ENCODE measurements around the gene ETFA. TPM values are rescaled to one million over a fixed set of nuclear protein-coding genes. Genes with fewer than 3 reads are reported as not detected.

ETFA gene
- total and polyA plus RNA-seq, 12 donors: 103 to 541 (median 442) TPM

DNA sequence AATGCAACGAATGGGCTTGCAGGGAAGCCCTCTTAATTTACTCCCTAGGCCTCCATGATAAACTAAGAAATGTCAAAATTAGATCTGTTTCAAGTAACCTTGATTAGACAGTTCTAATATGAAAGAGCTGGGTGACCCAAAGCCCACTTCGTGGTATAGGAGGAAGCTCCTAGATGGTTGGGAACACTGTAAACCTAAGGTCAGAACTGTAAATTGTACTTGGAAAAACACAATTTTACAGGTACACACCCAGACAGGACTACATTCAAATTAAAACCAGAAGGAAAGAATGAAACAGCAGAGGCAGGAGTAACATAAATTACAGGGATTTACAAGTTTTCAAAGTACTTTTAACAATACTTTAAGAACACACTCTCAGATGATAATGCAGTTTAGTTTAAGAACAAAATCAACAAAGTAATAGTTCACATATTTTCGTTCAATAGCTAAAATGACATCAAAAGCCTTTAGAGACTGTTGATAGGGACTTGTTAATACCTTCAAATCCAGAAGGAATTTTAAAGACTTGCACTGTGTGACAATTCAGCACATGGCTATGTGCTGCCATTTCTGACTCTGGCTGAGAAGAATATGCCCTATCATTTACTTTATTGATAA, 43.7 kb upstream of the ETFA start:
- intact Hi-C loops (cut with DNase I): no loop called here
- DNase-seq (no peak), ATAC-seq (no peak)
- no peak overlapping the region for H3K4me3 ChIP-seq
- no peaks in the 10 kb centered on the region for H3K9me3 ChIP-seq
- 92 to 93% methylated on average over 3 of the region's 3 CpGs for WGBS, 2 donors
- peaks cover 0 to 9% (median under 1%) of the 10 kb centered on the region in 7 donors for H3K27me3 ChIP-seq
- no peaks in the 10 kb centered on the region for H3K4me1 ChIP-seq
- TF ChIP-seq, protein P1, sequence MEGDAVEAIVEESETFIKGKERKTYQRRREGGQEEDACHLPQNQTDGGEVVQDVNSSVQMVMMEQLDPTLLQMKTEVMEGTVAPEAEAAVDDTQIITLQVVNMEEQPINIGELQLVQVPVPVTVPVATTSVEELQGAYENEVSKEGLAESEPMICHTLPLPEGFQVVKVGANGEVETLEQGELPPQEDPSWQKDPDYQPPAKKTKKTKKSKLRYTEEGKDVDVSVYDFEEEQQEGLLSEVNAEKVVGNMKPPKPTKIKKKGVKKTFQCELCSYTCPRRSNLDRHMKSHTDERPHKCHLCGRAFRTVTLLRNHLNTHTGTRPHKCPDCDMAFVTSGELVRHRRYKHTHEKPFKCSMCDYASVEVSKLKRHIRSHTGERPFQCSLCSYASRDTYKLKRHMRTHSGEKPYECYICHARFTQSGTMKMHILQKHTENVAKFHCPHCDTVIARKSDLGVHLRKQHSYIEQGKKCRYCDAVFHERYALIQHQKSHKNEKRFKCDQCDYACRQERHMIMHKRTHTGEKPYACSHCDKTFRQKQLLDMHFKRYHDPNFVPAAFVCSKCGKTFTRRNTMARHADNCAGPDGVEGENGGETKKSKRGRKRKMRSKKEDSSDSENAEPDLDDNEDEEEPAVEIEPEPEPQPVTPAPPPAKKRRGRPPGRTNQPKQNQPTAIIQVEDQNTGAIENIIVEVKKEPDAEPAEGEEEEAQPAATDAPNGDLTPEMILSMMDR (IDR thresholded peaks at IDR 0.05): no peak
- no peak overlapping the region for H3K27ac ChIP-seq
- peaks cover 0 to 27% (median 0%) of the 10 kb centered on the region in 9 donors for H3K36me3 ChIP-seq

DNA sequence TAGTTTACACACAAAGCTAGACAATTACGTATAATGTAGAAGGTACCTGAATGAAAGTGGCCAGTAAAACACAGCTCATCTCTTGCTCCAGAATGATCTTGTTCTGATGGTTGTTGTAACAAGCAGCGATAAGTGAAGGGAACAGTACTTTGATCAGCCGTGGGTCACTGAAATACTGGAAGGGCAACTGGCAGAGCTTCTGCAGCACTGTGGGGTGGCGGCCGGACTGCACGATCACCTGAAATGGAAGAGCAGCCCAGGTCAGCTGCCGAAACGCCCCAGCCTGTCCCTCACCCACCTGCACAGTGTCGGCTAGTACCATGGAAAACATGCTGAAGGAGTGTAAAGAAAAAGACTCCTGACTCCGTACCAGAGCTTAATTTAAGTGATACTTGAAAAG, 42.6 kb upstream of the ETFA start:
- Histone ChIP-seq H3K4me1 (no peaks in the 10 kb centered on the region), H3K27me3 (peaks cover 0 to 10% (median 7%) of the 10 kb centered on the region in 7 donors), H3K4me3 (no peak overlapping the region), H3K9me3 (no peaks in the 10 kb centered on the region), H3K27ac (no peak overlapping the region), H3K36me3 (peaks cover 0 to 18% (median 0%) of the 10 kb centered on the region in 9 donors)
- 95 to 99% methylated on average over 10 of the region's 10 CpGs for WGBS, 2 donors
- no peak for ATAC-seq
- TF ChIP-seq, protein P1 (IDR thresholded peaks at IDR 0.05): no peak
- DNase-seq: no peak
- intact Hi-C loops (cut with DNase I): no loop called here

DNA sequence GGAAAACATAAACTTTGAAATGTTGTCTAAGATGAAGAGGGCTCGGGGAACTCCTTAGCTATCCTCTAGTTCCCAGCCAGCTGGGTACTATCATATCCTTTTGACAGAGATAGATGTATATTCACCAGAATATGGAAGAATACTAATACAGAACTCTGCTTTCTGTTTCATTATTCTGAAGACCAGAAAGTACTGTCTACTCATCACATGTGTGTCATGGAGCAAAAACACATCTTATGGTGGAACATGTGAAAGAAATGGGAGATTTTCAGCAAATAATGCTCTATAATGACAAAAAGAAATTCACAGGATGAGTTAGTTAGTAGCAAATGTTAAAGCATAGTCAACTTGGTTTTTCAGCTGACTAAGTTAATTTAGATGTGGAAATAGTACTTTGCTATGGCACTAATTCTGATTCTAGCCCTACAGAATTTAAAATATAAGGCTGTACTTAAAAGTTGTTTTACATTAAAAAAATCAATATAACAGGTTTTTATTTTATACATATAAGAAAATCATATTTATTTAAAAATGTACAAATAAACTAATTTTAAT, 41.8 kb upstream of the ETFA start:
- no peak for DNase-seq
- peaks cover 0 to 18% (median 0%) of the 10 kb centered on the region in 9 donors for H3K36me3 ChIP-seq
- ATAC-seq: no peak
- H3K4me1 ChIP-seq: no peaks in the 10 kb centered on the region
- H3K27me3 ChIP-seq: peaks cover 0 to 18% (median 14%) of the 10 kb centered on the region in 7 donors
- intact Hi-C loops (cut with DNase I): no loop called here
- no peak overlapping the region for H3K4me3 ChIP-seq
- no peak overlapping the region for H3K27ac ChIP-seq
- H3K9me3 ChIP-seq: no peaks in the 10 kb centered on the region
- TF ChIP-seq, protein P1 (IDR thresholded peaks at IDR 0.05): no peak
- 95 to 99% methylated on average over 1 of the region's 1 CpG for WGBS, 2 donors

DNA sequence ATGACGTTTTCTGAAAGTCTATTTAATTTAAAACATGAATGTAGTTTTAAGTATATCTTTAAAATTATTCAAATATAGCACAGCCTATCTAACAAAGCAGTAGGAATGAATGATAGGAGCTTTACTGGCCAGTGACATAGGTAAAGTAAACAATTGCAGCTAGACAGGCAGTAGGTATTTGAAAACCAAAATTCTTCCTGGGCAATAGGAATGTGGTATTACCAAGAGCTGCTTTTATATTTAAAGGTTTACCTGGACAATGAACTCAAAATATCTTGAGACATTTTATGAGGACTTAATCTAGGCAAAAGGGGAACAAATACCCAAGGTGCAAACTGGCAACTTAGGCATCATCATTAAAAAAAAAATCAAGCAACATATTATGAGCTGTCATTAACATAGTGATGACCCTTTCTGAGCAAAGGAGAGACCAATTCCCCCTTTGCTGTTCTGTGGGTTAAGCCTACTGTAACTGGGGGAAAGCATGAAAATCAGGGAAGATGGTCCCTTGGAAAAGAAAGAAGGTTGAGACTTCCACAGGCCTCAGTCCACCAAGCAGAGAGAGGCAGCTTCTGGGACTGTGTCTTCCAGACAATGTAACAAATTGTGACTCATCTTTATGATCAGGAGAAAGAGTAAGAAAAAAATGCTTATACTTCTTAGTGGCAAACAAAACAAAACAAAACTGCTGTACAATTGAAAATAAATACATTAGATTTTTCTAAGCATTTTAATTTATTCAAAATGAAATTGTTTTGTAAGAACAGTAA, 38.2 kb upstream of the ETFA start:
- intact Hi-C loops (cut with DNase I): no loop called here
- WGBS, 2 donors: 95% methylated on average over 1 of the region's 1 CpG
- peaks cover 29 to 52% (median 50%) of the 10 kb centered on the region in 7 donors for H3K27me3 ChIP-seq

More for the DNA sequence above, 38.2 kb upstream of the ETFA start:
- Histone ChIP-seq H3K9me3 (no peaks in the 10 kb centered on the region), H3K4me1 (peaks cover 7 to 23% (median 17%) of the 10 kb centered on the region in 9 donors), H3K4me3 (no peak overlapping the region), H3K27ac (no peak overlapping the region), H3K36me3 (peaks cover 0 to 18% (median 0%) of the 10 kb centered on the region in 9 donors)
- no peak for ATAC-seq
- TF ChIP-seq, protein P1 (IDR thresholded peaks at IDR 0.05): no peak
- DNase-seq: no peak
